NCI-H2107 treated with DMSO at 0.1 percent for 48 hours (cell line): Measurements from ENCODE around the gene PITPNC1.
A peak's percentile ranks its signal among the peaks of the same experiment; 100 is the strongest.
"Not testable (repeated sequence)": the region's sequence is repeated elsewhere in the genome, so short reads cannot be mapped to it uniquely, and the experiment has no call there.

ENCODE experiments used
- DNase-seq: peaks from one replicate; lab custom pipeline; 2025; ENCODE audit not compliant: unreplicated experiment; lab: John Stamatoyannopoulos, UW

The PITPNC1 gene

GRCh38 chr17:67366193-67367157, 10.6 kb upstream of the PITPNC1 start, which contains the start of gene PSMD12:
TSS of gene PSMD12 (minus strand) at chr17:67366577. CDS start at chr17:67366519, 58 bp downstream.
- DNase-seq, result peak; percentile 44

DNA sequence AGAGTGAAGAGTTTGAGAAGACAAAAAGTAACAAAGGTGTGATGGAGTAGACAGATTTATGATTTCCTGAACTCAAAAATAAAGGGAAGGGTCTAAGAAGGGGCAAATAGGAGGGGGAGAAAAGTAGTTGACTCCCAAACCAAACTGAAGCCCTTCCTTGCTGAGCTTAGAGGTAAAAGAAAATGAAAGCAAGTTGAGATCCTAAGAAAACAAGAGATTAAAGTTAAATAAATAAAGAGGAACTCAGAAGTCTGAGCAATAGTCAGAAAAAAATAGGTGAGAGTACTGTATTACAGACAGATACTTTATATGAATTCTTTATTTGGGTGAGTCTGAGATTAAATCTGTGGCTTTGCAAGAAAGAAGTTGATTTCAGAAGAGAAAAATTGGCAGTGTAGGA, 7.4 kb upstream of the PITPNC1 start:
- DNase-seq, result no peak

GRCh38 chr17:67372751-67373150, 4.3 kb upstream of the PITPNC1 start:
- no peak for DNase-seq

GRCh38 chr17:67374329-67375053, 2.6 kb upstream of the PITPNC1 start:
- DNase-seq, result peak; percentile 68

GRCh38 chr17:67375054-67375427, 2.0 kb upstream of the PITPNC1 start:
- DNase-seq, result no peak

DNA sequence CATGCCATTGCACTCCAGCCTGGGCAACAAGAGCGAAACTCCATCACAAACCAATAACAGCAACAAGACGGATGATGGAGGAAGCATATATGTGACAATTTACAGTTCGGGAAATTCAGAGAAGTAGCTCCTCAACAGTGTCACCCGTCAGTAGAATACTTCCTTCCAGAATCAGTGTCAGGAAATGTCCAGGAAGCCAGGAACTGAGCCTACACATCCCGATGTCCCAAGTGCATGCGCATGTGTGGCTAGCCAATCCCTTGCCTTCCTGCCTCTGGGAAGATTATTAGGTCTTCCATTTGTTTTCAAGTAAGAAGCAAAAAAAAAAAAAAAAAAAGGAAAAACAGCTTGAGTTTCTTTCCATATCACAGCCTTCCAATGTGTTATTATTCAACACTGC, 1.4 kb upstream of the PITPNC1 start:
- no peak for DNase-seq

DNA sequence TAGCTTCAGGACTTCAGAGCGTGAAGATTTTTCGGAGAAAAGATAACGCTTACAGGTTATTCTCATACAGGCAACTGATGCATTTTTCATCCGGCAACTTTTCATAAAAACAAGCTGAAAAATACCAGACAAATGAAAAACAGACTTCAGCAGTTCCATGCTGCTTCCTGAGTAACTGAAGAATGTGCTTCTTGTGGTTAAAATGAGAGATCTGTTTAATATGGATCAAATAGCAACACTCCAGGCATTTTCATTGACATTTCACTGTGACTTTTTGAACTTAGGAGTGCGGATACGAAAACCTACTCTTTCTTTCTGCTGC, 705 bp upstream of the PITPNC1 start:
- DNase-seq, result no peak

DNA sequence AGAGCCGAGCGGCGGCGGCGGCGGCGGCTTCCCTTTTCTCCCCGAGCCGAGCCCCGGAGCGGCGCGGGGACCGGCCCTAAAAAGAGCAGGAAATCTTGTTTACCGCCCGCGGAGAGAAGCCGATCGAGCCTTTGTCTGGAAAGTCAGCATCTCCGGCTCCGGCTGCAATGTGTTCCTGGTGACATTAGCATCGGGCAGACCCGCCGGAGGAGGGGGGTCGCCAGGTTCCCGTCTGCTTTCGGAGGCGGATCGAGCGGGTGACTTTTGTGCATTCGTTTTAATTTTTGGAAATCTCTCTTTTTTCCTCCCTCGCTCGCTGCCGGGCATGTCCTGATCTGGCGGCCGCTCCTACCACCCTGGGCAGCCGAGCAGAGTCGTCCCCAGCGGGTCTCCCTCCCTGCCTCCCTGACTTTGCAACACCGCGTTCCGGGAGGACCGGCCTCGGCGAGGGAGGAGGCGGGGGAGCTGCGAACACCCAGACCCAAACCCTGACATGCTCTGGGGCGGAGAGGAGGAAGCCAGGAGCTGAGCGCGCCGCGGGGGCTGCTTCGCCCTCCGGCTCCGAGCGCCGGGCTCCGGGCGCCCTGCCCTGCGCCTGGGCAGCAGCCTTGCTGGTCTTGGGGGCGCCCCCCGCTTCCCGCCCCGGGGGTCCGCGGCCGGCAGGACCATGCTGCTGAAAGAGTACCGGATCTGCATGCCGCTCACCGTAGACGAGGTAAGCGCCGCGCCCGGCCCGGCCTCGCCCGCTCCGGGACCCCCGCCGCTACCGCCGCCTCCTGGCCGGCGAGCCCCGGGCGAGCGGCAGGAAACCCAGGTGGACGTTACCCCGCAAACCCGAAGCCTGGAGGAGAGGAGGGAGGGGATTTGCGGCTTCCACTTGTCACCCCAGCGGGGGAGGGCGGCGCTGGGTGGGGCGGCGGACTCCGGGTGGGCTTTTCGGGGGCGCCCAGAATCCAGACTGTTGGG, 690 bp downstream of the PITPNC1 start:
- DNase-seq, result peak; percentile 9

- peak; percentile 37 for DNase-seq
Observed at GRCh38 chr17:67378454-67379250, 1.6 kb downstream of the PITPNC1 start.

- DNase-seq, result no peak
Observed at GRCh38 chr17:67379251-67379630, 2.2 kb downstream of the PITPNC1 start.

- DNase-seq, result no peak
Observed at GRCh38 chr17:67381929-67382257, 4.8 kb downstream of the PITPNC1 start.

DNA sequence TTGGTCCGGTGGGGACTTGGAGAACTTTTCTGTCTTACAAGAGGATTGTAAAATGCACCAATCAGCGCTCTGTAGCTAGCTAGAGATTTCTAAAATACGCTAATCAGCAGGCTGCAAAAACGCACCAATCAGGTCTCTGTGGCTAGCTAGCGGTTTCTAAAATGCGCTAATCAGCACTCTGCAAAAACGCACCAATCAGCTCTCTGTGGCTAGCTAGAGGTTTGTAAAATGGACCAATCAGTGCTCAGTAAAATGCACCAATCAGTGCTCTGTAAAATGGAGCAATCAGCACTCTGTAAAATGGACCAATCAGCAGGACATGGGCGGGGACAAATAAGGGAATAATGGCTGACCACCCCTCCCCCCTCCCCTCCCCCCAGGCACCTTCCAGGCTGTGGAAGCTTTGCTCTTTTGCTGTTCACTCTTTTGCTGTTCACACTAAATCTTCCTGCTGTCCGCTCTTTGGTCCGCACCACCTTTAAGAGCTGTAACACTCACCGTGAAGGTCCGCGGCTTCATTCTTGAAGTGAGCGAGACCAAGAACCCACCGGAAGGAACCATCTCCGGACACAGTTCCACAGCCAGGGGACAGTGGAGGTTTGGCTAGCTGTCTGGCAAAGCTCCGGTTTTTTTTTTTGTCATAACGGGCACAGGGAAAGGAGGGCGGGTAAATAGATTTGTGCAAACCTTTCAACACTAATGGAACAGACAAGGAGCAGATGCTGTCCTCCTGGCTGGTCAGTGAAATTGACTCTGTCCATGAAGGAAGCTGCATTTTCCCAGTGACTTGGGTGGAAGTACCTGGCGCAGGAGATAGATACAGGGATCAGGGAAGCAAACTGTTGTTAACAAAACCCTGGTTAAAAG, 8.3 kb downstream of the PITPNC1 start:
- no peak for DNase-seq

- DNase-seq, result peak; percentile 34
Observed at GRCh38 chr17:67386965-67387551, 10.0 kb downstream of the PITPNC1 start.

DNA sequence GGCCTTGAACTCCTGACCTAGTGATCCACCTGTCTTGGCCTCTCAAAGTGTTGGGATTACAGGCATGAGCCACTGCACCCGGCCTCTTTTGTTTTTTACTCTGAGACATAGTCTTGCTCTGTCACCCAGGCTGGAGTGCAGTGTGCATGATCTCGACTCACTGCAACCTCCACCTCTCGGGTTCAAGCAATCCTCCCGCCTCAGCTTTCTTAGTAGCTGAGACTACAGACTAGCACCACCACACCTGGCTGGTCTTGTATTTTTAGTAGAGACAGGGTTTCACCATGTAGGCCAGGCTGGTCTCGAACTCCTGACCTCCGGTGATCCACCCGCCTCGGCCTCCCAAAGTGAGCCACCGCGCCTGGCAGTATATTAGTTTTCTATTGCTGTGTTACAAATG, 11.5 kb downstream of the PITPNC1 start:
- not testable (repeated sequence) for DNase-seq

- DNase-seq, result no peak
Observed at GRCh38 chr17:67388986-67389385, 11.9 kb downstream of the PITPNC1 start.

DNA sequence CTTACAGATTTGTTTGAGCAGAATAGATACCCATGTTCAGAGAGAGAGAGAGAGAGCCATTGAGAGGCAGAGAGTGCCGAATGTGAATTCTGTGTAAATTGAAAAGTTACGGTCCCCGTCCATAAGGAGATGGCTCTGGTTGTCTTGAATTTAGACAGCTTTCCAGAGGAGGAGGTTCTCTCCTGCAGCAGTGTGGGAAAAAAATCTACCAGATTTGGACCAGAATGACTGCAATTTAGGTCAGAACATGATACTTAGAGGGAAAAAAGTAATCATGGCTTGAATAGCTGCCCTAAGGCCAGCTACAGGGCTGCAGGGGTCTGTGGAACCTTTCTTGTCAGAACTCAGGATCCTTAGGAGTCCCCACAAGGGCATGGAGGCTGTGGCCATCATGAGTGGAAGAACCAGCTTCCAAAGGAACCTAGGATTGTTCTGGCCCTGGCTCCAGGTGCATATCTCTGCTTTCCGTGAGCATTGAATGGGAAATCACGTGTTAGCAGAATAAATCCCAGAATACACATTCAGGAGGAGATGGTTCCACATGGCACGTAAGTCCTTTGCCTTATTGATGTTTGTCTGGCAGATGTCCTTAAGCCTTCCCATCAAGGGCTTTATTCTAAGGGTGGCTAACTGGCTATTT, 13.0 kb downstream of the PITPNC1 start:
- DNase-seq, result no peak

DNA sequence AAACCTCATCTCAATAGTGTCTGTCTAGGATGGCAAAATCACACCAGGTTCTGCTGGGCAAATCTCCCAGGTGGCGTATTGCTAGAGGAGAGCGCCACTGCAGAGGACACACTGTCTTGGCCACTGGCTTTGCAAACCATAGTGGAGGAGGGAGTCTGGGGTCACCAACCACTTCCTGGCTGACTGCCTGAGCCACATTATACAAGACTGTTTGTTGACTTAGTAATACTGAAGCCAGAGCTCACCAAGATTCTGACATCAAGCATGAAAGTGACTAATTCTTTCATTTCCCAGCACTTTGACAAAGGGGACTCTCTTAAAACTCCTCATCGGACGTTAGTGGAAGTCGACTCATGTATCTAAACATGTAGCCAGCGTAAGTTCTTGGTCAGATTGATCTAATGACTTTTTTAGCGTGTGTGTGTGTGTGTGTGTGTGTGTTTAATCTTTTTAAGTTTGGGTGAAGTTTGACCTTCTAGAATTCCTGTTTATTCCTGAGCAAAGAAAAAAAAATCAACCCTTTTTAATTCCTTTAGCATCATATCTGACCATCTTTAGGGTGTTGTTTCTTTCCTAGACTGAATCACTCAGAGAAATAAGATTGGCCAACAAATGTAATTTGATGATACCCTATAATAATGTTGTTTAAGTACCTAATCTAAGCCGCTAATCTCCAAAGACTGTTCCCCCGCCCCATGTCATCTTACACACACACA, 13.7 kb downstream of the PITPNC1 start:
- DNase-seq, result no peak

DNA sequence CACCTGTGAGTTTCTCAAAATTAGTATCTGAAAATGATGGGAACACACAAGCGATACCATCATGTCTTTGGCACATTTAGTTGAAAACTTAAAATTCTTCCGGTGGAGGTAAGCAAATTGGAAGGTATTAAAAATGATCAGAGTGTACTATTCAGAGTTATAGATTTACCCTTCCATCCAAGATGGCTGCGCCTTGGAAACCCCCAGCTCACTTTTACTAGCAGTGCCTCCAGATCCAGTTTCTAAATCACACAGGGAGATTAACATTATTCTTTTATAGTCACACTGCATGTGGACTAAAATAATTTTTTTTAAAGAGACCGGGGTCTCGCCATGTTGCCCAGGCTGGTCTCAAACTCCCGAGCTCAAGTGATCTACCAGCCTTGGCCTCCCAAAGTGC, 15.0 kb downstream of the PITPNC1 start:
- DNase-seq, result no peak
